ENCODE results near the gene NINL. TPM values are rescaled to one million over a fixed set of nuclear protein-coding genes. Genes with fewer than 3 reads are reported as not detected.
"Not testable (repeated sequence)": the region's sequence is repeated elsewhere in the genome, so short reads cannot be mapped to it uniquely, and the experiment has no call there.

Gene NINL
- total and polyA plus RNA-seq, 4 donors, result 1.9 to 3.6 (median 2.8) TPM

DNA sequence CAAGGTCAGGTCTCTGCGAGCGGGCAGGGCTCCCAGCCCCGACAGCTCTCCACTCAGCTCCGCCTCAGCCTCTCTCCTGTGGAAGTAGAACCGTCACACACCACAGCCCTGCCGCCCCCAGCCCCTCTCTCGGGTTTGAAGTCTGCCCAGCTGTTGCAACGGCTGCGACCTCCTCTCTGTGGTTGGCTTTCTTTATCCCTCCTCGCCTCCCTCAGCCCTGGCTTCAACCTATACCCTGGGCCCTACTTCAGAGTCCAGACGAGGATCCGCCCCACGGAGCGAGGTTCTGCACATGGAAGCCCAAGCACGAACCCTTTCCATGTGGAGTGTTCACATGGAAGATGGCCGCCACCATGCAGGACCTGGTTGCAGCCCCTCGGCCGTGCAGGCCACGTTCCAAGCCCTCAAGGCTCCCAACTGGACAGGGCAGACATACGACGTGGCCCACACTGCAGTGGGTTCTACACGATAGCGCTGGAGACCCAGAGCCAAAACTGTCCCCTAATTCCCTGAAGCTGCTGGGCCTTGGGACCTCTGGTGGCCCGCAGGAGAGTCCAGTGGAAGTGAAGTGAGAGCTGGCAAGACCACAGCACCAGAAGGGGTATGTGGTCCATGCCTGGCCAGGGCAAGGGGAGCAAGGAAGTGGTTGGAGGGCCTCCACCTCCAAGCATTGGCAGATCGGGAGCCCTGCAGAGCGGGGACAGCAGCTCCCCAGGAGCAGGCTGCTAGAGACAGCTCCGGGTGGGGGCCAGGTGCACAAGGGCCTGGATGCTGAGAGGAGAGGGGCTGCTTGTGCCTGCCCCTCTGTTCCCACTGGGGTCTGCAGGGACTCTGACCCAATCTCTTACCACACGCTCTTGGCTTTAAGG lies 108.1 kb downstream of the NINL start:
- no peak overlapping the region for H3K27ac ChIP-seq (ENCODE audit: low read depth in 1 of 2, low read length in 2 of 2)
- H3K4me1 ChIP-seq (ENCODE audit: control insufficient read depth in 4 of 4, insufficient read depth in 4 of 4, low read length in 3 of 4), result no peaks in the 10 kb centered on the region
- TF ChIP-seq JUND (IDR thresholded peaks at IDR 0.05) (no peak), SP1 (IDR thresholded peaks at IDR 0.05) (no peak), ZBTB33 (IDR thresholded peaks at IDR 0.05) (no peak), ATF3 (IDR thresholded peaks at IDR 0.05) (no peak)
- H3K27me3 ChIP-seq (ENCODE audit: control insufficient read depth in 4 of 4, insufficient read depth in 4 of 4, low read length in 3 of 4), result no peaks in the 10 kb centered on the region
- no peak for DNase-seq (ENCODE audit: low spot score)
- no peak overlapping the region for H3K4me3 ChIP-seq (ENCODE audit: low read depth in 1 of 3, low read length in 3 of 3)
- no peak overlapping the region for H3K9ac ChIP-seq (ENCODE audit: low read depth in 1 of 2, low read length in 2 of 2)
- H3K36me3 ChIP-seq (ENCODE audit: control insufficient read depth in 4 of 4, insufficient read depth in 3 of 4, low read depth in 1 of 4, low read length in 3 of 4), result peaks cover 0 to 44% (median 16%) of the 10 kb centered on the region in 4 donors
- H3K9me3 ChIP-seq (ENCODE audit: control insufficient read depth in 4 of 4, low read length in 3 of 4), result no peaks in the 10 kb centered on the region
- 95% methylated on average over 28 of the region's 28 CpGs for WGBS

DNA sequence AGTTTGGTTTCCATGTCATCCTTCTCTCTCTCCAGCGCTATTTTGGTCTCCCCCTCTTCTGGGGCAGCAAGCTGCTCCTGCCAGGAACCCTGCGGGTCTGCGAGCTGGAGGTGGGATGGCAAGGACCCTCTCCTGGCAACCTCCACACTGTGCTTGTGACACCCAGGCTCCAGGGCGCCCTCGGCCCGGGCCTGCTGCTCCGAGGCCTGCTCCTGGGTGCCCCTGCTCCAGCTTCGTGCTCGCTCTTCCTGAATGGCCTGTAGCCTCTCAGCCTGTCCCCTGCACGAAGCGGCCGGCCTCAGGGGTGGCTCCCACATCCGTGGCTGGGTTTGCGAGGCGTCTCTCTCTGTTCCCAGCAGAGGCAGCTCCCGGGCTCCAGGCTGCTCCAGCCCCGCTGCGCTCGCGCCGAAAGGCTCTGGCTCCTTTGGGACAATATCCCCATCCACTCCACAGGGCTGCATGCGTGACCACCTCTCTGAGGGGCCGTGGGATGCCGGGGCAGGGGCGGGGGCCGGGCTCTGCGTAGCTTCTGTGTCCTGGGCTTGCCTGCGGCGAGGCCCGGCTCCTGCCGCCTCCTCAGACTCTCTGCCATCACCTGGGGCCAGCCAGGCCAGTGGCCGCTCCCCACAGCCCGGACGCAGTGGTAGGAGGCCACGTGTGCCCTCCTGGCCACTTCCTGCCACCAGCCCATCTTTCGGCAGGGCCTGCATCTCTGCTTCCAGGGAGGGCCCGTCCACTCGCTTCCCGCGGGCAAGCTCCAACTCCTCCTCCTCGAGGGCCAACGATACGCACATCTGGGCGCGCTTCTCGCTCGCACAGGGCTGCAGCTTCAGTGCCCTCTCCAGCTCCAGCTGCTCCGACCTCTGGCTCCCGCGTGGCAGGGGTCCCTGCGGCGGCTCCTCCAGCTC lies 109.0 kb downstream of the NINL start:
- no peaks in the 10 kb centered on the region for H3K27me3 ChIP-seq (ENCODE audit: control insufficient read depth in 4 of 4, insufficient read depth in 4 of 4, low read length in 3 of 4)
- H3K4me3 ChIP-seq (ENCODE audit: low read depth in 1 of 3, low read length in 3 of 3), result no peak overlapping the region
- H3K27ac ChIP-seq (ENCODE audit: low read depth in 1 of 2, low read length in 2 of 2), result no peak overlapping the region
- no peak for TF ChIP-seq REST (IDR thresholded peaks at IDR 0.05)
- TF ChIP-seq FOXA1 (IDR thresholded peaks at IDR 0.05), result no peak
- TF ChIP-seq GABPA (IDR thresholded peaks at IDR 0.05 in 1 of 2, conservative IDR thresholded peaks at IDR 0.05 in 1 of 2), result no peak
- no peak for DNase-seq (ENCODE audit: low spot score)
- H3K36me3 ChIP-seq (ENCODE audit: control insufficient read depth in 4 of 4, insufficient read depth in 3 of 4, low read depth in 1 of 4, low read length in 3 of 4), result peaks cover 0 to 40% (median 16%) of the 10 kb centered on the region in 4 donors
- H3K4me1 ChIP-seq (ENCODE audit: control insufficient read depth in 4 of 4, insufficient read depth in 4 of 4, low read length in 3 of 4), result no peaks in the 10 kb centered on the region
- no peak overlapping the region for H3K9ac ChIP-seq (ENCODE audit: low read depth in 1 of 2, low read length in 2 of 2)
- WGBS, result 97% methylated on average over 52 of the region's 52 CpGs
- H3K9me3 ChIP-seq (ENCODE audit: control insufficient read depth in 4 of 4, low read length in 3 of 4), result no peaks in the 10 kb centered on the region

DNA sequence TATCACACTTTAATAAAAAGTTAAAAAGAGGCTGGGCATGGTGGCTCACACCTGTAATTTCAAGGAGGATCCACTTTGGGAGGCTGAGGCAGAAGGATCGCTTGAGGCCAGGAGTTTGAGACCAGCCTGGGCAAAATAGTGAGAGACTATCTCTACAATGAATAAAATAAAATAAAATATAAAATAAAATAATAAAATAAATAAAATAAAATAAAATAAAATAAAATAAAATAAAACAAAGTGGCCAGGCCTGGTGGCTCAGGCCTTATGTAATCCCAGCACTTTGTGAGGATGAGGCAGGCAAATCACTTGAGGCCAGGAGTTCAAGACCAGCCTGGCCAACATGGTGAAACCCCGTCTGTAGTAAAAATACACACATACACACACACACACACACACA lies 112.0 kb downstream of the NINL start:
- H3K4me3 ChIP-seq (ENCODE audit: low read depth in 1 of 3, low read length in 3 of 3); H3K4me1 ChIP-seq (ENCODE audit: control insufficient read depth in 4 of 4, insufficient read depth in 4 of 4, low read length in 3 of 4); H3K9ac ChIP-seq (ENCODE audit: low read depth in 1 of 2, low read length in 2 of 2); H3K27ac ChIP-seq (ENCODE audit: low read depth in 1 of 2, low read length in 2 of 2); H3K9me3 ChIP-seq (ENCODE audit: control insufficient read depth in 4 of 4, low read length in 3 of 4); H3K27me3 ChIP-seq (ENCODE audit: control insufficient read depth in 4 of 4, insufficient read depth in 4 of 4, low read length in 3 of 4); DNase-seq (ENCODE audit: low spot score): not testable (repeated sequence)
- 96% methylated on average over 2 of the region's 2 CpGs for WGBS
- peaks cover 0 to 29% (median 10%) of the 10 kb centered on the region in 4 donors for H3K36me3 ChIP-seq (ENCODE audit: control insufficient read depth in 4 of 4, insufficient read depth in 3 of 4, low read depth in 1 of 4, low read length in 3 of 4)

All from liver (tissue), 9 donors.